Measurements from ENCODE around the gene SNRPA1.

Gene SNRPA1

DNA sequence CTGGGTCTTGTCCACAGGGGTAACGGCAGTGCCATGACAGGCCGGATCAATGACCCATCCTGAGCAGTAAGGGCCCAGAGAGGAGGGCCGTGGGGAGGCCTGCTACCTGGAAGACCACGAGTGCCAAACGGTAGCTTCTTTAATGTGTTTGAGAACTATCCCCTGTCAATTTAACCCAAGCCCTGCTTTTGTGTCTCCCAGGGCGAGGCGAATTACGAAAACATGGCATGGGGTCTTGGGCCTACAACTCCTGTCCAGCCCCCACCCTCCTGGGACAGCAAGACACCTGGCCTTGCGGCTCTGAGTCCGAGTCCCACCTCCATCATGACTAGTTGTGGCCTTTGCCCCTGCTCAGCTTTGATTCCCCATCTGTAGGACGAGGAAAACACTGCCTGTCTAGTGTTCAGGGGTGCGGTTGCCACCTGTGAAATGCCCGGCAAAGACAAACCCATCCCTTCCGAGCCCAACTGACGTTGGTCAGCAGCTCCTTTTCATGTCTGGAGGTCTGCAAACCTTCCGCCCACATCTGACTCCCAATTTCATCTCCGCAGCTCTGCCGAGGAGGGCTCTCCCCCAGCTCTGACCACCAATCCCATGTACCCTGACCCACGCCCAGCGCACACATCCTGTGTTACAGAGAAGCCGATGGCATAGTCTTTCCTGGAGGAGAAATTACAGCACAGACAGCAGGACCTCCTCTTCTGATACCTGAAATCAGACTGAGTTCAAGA is 28.9 kb upstream of the SNRPA1 start:
- no peak overlapping the region for H3K27ac ChIP-seq
- TF ChIP-seq, protein P1, sequence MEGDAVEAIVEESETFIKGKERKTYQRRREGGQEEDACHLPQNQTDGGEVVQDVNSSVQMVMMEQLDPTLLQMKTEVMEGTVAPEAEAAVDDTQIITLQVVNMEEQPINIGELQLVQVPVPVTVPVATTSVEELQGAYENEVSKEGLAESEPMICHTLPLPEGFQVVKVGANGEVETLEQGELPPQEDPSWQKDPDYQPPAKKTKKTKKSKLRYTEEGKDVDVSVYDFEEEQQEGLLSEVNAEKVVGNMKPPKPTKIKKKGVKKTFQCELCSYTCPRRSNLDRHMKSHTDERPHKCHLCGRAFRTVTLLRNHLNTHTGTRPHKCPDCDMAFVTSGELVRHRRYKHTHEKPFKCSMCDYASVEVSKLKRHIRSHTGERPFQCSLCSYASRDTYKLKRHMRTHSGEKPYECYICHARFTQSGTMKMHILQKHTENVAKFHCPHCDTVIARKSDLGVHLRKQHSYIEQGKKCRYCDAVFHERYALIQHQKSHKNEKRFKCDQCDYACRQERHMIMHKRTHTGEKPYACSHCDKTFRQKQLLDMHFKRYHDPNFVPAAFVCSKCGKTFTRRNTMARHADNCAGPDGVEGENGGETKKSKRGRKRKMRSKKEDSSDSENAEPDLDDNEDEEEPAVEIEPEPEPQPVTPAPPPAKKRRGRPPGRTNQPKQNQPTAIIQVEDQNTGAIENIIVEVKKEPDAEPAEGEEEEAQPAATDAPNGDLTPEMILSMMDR (conservative IDR thresholded peaks at IDR 0.05), result no peak

DNA sequence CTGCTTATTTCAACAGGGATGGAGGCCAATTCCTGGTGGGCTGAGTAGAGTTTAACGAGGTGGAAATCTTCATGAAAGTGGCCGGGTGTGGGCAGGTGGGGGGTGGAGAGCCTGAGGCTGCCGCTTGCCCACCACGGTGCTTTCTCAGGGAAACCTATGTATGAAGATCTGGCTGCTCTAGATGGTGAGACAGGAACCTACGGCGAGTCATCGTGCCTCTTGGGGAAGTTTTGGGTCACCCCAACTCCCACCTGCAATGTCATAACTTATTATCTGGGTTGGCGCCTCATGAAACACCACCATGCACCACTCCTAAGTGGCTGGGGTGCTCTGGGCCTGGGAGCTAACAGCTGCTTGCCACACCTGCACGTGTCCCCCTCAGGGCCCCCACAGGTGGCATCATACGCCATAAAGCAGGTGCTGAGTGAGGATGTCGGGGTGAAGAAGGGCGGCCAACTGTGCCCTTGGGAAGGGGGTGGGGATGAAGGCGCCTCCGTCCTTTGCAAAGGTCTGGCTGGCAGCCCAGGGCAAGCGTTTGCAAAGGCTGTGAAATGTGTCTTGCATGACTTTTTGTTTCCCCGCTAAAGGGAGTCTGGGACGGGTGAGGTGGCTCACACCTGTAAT is 27.9 kb upstream of the SNRPA1 start:
- TF ChIP-seq, protein P1 (conservative IDR thresholded peaks at IDR 0.05), result no peak
- no peak overlapping the region for H3K27ac ChIP-seq

DNA sequence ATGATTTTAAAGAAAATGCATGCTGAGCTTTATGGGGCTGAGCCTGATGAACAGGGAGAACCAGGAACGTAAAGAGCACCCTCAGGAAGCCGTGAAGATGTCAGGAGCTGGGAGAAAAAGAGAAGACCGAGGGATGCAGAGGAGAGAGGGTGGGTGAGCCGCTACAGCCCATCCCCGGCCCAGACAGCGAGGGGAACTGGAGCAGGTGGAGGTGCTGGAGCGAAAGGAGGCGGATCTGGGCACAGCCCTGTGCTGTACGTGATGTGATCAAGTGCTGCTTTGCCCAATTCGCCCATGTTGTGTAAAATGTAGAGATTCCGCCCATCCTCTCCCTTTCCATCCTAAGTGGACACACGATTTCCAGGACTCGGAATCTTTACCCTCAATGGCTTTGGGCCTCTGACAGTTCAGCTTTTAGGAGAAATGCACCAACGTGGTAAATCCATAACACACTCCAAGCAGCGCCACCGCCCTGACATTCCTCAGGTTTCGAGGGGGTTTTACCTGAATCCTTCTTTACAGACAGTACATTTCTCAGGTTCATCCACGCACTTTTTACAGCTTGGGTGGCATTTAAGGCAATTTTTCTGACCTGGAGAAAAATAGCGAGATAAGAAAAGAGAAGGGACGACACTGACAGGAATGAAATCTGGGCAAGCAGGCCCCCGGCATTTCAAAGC is 27.1 kb upstream of the SNRPA1 start:
- TF ChIP-seq, protein P1 (conservative IDR thresholded peaks at IDR 0.05), result no peak
- H3K27ac ChIP-seq, result no peak overlapping the region

DNA sequence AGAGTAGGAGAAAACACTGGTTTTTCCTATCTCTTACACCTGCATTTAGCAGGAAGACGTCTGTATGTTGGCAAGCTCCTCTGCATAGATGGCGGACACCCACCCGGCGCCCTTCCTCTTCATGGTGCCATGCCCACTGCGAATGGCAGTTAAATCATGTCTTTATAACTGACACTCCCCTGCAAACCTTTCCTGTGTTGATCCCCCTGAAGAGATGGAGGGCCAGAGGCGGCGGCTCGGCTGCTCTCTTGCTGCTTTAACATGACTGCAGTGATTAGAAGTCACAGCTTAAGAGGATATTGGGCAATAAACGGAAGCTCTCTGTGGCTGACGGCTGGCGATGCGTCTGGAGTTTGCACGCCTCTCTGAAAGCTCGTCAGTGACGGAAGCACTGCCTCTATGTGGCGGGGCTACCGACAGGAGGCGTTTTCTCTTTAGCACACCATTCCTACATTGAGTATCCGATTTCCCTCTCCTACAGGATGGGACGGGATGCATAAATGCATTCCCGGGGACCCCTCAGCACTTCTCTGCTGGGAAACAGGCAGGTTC is 25.5 kb upstream of the SNRPA1 start:
- H3K27ac ChIP-seq, result no peak overlapping the region
- TF ChIP-seq, protein P1 (conservative IDR thresholded peaks at IDR 0.05), result no peak

DNA sequence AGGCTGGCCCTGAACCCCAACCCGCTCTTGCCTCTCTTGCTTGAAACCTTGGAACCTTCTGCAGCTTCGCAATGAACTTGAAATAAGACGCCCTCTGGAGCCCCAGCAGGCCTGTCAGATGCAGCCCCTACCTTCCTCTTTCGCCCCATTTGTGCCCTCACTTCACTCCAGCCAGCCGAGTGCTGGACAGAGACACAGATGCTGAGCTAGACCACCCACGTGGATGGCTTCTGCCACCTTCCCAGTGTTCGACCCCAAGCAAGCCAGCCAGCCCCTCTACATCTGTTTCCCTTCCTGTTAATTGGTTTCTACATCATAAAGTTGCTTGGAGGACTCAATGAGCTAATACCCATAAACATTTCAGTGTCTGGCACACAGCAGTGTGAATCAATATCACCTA is 23.8 kb upstream of the SNRPA1 start:
- TF ChIP-seq, protein P1 (conservative IDR thresholded peaks at IDR 0.05), result no peak
- H3K27ac ChIP-seq, result no peak overlapping the region

DNA sequence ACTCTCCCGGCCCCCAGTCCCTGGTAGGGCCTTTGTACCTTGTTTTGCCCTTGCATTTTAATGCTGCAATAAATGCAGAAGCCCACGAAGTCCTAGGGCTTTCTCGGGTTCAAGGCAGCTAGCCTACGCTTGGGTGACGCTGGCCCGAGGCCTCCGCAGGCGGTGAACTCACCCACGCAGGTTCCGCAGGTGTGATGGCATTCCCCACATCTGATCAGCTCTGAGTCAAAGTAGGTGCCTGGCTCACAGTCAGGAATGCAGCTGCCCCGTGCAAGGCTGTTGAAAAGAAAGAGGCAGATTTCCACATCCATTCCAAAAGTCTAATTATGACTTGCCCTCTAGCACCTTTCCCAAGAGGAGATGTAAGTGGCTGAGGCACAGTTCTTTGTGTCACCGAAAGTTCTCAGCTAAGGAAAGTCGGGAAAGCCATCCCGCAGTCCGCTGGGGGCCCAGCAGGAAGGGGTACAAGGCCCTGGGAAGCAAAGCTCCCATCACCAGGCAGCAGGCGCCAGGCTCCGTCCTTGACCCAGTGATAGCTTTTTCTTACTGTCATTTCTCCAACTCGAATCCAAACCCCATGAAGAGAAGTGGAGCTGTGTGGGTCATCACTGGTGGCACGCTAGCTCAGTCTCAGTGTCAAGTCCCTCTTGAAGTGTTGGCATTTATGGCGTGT is 23.2 kb upstream of the SNRPA1 start:
- H3K27ac ChIP-seq, result no peak overlapping the region
- TF ChIP-seq, protein P1 (conservative IDR thresholded peaks at IDR 0.05), result no peak

All from VCaP (cell line).